Ovary (tissue), 9 donors: ENCODE data around the gene CD79B. TPM values are rescaled to one million over a fixed set of nuclear protein-coding genes. Genes with fewer than 3 reads are reported as not detected.
A peak's percentile ranks its signal among the peaks of the same experiment; 100 is the strongest.

Experiments
- DNase-seq, 5 donors: peaks; one replicate each; pipeline ENCODE4 v3.0.0-alpha.2; 2019 to 2020
- H3K27ac ChIP-seq, 2 donors: fragments of 200-600 bp; one replicate each; pipeline versions ENCODE4 v1.5.1 to v1.8.0; 2019 to 2022
- H3K27me3 ChIP-seq: fragments of 200-600 bp; one replicate; pipeline ENCODE4 v1.8.0; 2022
- H3K36me3 ChIP-seq: fragments of 200-600 bp; sonication (generic); one replicate; pipeline ENCODE4 v1.5.1; 2019
- H3K4me1 ChIP-seq: one replicate; pipeline ENCODE4 v1.8.1; 2013; ENCODE audit warnings: mild to moderate bottlenecking, moderate library complexity; ENCODE audit not compliant: insufficient read depth
- H3K4me3 ChIP-seq: fragments of 200-600 bp; sonication (generic); one replicate; pipeline ENCODE4 v1.5.1; 2017
- H3K9me3 ChIP-seq, 2 donors: fragments of 200-600 bp in 1 of 2; sonication (generic) in 1 of 2; one replicate each; pipeline versions ENCODE4 v1.5.1 to v1.8.1; 2013 to 2019; ENCODE audit warnings: mild to moderate bottlenecking in 1 of 2, moderate library complexity in 1 of 2
- EP300 ChIP-seq: sonication (generic); formaldehyde crosslinking; IDR thresholded peaks from one replicate; pipeline ENCODE4 v1.6.1; 2017; ENCODE audit warnings: antibody characterized with exemption
- POLR2A ChIP-seq: fragments of 450-650 bp; IDR thresholded peaks from one replicate; pipeline ENCODE4 v1.6.1; 2017; ENCODE audit warnings: antibody characterized with exemption, mild to moderate bottlenecking, moderate library complexity
- WGBS, 3 donors: extraction: QIAGEN DNeasy Blood & Tissue Kit in 1 of 3; methylation state at CpG; one replicate each; pipeline versions ENCODE4 v1.1.5 to v1.1.7; 2013 to 2017; 5-methylcytosine and 5-hydroxymethylcytosine counted together
- intact Hi-C, 4 donors: fragments of 100-400 bp; cut with DNase I; formaldehyde crosslinking; loops; one replicate each; pipeline versions ENCODE4 v1.11.0 to v1.15.1; 2022 to 2023
- polyA plus RNA-seq, 2 donors: library from polyadenylated mRNA; stranded (reverse); fragments of 200-250 nt in 1 of 2; fragments of 350-450 nt in 1 of 2; fragmentation: Illumina TruSeq in 1 of 2; extraction: RNeasy Lipid Tissue Mini Kit (QIAGEN cat#74804) in 1 of 2; gene quantifications; one replicate each; pipeline ENCODE4 v1.2.3, GENCODE V29; 2013 to 2014
- total RNA-seq, 7 donors: library from RNA; depleted of rRNA in 2 of 7; stranded (reverse); fragments of >200 nt in 2 of 7; fragmentation: NEBNext Ultra II Directional in 3 of 7; extraction: Animal tissue kit (Norgen Biotek cat#: 25700) in 3 of 7; gene quantifications; one replicate each; pipeline versions ENCODE4 v1.1.0 to v1.2.4, GENCODE V29; 2016 to 2023
- TF ChIP-seq, protein P1 (sequence below), 3 donors: fragments of 450-650 bp in 2 of 3; fragments of 200-600 bp in 1 of 3; IDR thresholded peaks; one replicate each; pipeline versions ENCODE4 v1.5.1 to v1.8.0; 2016 to 2022; ENCODE audit warnings: antibody characterized with exemption in 3 of 3, mild to moderate bottlenecking in 1 of 3
- donor health status: DM: no; HTN: no; CAD: no; lungs with moderate emphysema.
- donor health status: DM: no; HTN: no; CAD: no.
- donor health status: Bipolar disorder and iron deficiency.
- donor health status: DM: yes; HTN: yes; CAD: no.
- donor health status: DM: no; HTN: no; CAD: no.
- donor health status: DM: yes; HTN: yes; CAD: no.

CD79B gene
- total and polyA plus RNA-seq, 9 donors: 0.48 to 2.0 (median 0.92) TPM

DNA sequence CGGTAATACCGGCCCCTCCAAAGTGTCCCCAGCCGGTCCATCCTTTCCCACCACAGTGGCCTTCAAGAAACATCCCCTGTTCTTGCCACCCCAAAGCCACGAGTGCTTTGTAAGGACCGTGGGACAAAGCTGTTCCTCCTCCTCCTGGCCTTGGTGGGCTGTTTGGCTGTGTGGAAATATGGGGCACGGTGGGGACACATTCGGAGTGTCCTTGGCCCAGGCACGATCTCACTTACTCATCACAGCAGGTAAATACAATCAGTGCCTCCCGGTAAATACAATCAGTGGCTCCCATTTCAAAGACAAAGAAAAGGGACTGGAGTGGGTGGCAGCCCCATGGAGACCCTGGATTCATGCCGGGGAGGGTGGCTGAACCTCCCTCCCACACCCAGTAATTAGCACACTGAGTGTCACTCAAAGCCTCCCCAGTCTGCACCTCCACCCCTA, 30.2 kb upstream of the CD79B start:
- H3K27me3 ChIP-seq: no peaks in the 10 kb centered on the region
- no peaks in the 10 kb centered on the region for H3K36me3 ChIP-seq
- H3K4me3 ChIP-seq: no peak overlapping the region
- no peak for DNase-seq
- 53 to 61% (median 60%) methylated on average over 10 of the region's 10 CpGs for WGBS, 3 donors
- no peaks in the 10 kb centered on the region for H3K9me3 ChIP-seq
- H3K4me1 ChIP-seq: peaks cover 9% of the 10 kb centered on the region
- TF ChIP-seq EP300 (no peak), POLR2A (no peak)
- TF ChIP-seq, protein P1, sequence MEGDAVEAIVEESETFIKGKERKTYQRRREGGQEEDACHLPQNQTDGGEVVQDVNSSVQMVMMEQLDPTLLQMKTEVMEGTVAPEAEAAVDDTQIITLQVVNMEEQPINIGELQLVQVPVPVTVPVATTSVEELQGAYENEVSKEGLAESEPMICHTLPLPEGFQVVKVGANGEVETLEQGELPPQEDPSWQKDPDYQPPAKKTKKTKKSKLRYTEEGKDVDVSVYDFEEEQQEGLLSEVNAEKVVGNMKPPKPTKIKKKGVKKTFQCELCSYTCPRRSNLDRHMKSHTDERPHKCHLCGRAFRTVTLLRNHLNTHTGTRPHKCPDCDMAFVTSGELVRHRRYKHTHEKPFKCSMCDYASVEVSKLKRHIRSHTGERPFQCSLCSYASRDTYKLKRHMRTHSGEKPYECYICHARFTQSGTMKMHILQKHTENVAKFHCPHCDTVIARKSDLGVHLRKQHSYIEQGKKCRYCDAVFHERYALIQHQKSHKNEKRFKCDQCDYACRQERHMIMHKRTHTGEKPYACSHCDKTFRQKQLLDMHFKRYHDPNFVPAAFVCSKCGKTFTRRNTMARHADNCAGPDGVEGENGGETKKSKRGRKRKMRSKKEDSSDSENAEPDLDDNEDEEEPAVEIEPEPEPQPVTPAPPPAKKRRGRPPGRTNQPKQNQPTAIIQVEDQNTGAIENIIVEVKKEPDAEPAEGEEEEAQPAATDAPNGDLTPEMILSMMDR (IDR thresholded peaks at IDR 0.05): no peak
- intact Hi-C loops: no loop called here
- H3K27ac ChIP-seq: no peak overlapping the region

- no peaks in the 10 kb centered on the region for H3K9me3 ChIP-seq
- no peak overlapping the region for H3K4me3 ChIP-seq
- H3K36me3 ChIP-seq: no peaks in the 10 kb centered on the region
- no peaks in the 10 kb centered on the region for H3K27me3 ChIP-seq
- no peak for TF ChIP-seq EP300
- TF ChIP-seq, protein P1 (IDR thresholded peaks at IDR 0.05): no peak
- no peak for TF ChIP-seq POLR2A
- DNase-seq: peak; percentile 66 to 85 (median 78)
- H3K4me1 ChIP-seq: peaks cover 13% of the 10 kb centered on the region
- no peak overlapping the region for H3K27ac ChIP-seq
- WGBS, 3 donors: 15 to 20% (median 16%) methylated on average over 36 to 37 of the region's 37 CpGs
- intact Hi-C loops: no loop called here
These were observed 29.5 kb upstream of the CD79B start for GRCh38 chr17:63961355-63962212.

DNA sequence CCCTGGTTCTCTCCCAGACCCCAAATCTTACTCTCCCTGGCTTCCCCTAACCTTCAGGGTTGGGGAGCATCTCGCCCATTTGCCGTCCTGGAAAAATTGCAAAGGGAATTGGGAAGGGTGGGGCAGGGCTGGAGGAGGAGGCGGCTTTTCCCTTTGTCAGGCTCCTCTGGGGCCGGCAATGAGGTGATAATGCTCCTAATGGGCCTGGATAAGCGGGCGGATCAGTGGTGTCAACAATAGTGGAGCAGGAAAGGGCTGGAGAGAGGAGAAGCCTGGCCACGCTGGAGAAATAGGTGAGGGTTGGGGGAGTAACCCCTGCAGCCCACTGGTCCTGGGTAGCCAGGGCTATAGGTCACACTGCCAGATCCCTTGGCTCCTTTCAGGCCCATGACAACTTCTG, 28.3 kb upstream of the CD79B start:
- WGBS, 3 donors: 86 to 89% (median 88%) methylated on average over 7 of the region's 7 CpGs
- no peak overlapping the region for H3K27ac ChIP-seq
- H3K4me3 ChIP-seq: no peak overlapping the region
- peak in 1 of 5 donors; percentile 10 for DNase-seq
- no peaks in the 10 kb centered on the region for H3K36me3 ChIP-seq
- no peaks in the 10 kb centered on the region for H3K27me3 ChIP-seq
- no peaks in the 10 kb centered on the region for H3K9me3 ChIP-seq
- intact Hi-C loops: no loop called here
- TF ChIP-seq EP300: no peak
- TF ChIP-seq, protein P1 (IDR thresholded peaks at IDR 0.05): no peak
- TF ChIP-seq POLR2A: no peak
- peaks cover 20% of the 10 kb centered on the region for H3K4me1 ChIP-seq

GRCh38 chr17:63960006-63960405, 27.9 kb upstream of the CD79B start:
- TF ChIP-seq, protein P1 (IDR thresholded peaks at IDR 0.05): no peak
- TF ChIP-seq EP300 (no peak), POLR2A (no peak)
- 86 to 93% (median 89%) methylated on average over 9 of the region's 9 CpGs for whole genome bisulfite sequencing, 3 donors
- H3K27ac ChIP-seq: no peak overlapping the region

More at GRCh38 chr17:63960006-63960405, 27.9 kb upstream of the CD79B start:
- Histone ChIP-seq H3K4me1 (peaks cover 20% of the 10 kb centered on the region), H3K36me3 (no peaks in the 10 kb centered on the region), H3K4me3 (no peak overlapping the region), H3K9me3 (no peaks in the 10 kb centered on the region), H3K27me3 (no peaks in the 10 kb centered on the region)
- intact Hi-C loops: no loop called here
- no peak for DNase-seq
